ENCODE data around the gene GRAMD4. TPM values are rescaled to one million over a fixed set of nuclear protein-coding genes. Genes with fewer than 3 reads are reported as not detected.

Gene GRAMD4
- total and polyA plus RNA-seq, 2 experiments from 2014 or later, result 21.8 to 31.0 TPM

GRCh38 chr22:46728470-46728869 lies 108.3 kb downstream of the GRAMD4 start:
- peaks cover 45% of the 10 kb centered on the region for H3K4me1 ChIP-seq (ENCODE audit: insufficient read depth)
- H3K4me3 ChIP-seq, result no peak overlapping the region
- H3K9me2 ChIP-seq (replicated peaks; ENCODE audit: insufficient read depth), result no peaks in the 10 kb centered on the region
- no peak overlapping the region for H2AFZ ChIP-seq
- H3K4me2 ChIP-seq, result no peak overlapping the region
- DNase-seq (ENCODE audit: low spot score), result peak; percentile 37
- H3K36me3 ChIP-seq (replicated peaks; ENCODE audit: insufficient read depth, low read depth), result no peaks in the 10 kb centered on the region
- WGBS (ENCODE audit: low lambda C conversion rate, missing lambda C conversion rate), result 64% methylated on average over 11 of the region's 11 CpGs
- TF ChIP-seq EZH2phosphoT487 (IDR thresholded peaks at IDR 0.05; ENCODE audit: low read depth, severe bottlenecking, unreplicated experiment) (no peak), EZH2 (IDR thresholded peaks at IDR 0.05; ENCODE audit: borderline replicate concordance) (no peak), CTCF (IDR thresholded peaks at IDR 0.05; ENCODE audit: poor library complexity) (no peak)
- peaks cover 97% of the 10 kb centered on the region for H3K79me2 ChIP-seq
- H3K27ac ChIP-seq, result peak overlapping the region; percentile 48
- H3K27me3 ChIP-seq, result no peaks in the 10 kb centered on the region
- H3K9me3 ChIP-seq (ENCODE audit: low read depth), result no peaks in the 10 kb centered on the region
- H4K20me1 ChIP-seq (ENCODE audit: insufficient read depth, poor library complexity, severe bottlenecking), result peaks cover 83% of the 10 kb centered on the region

Other genes starting within 250 kb of the GRAMD4 start
- 5.8 and 8.7 TPM in 2 replicates for gene CELSR1, start 82.8 kb upstream of the GRAMD4 start, total RNA-seq
- 3.0 and 4.9 TPM in 2 replicates for gene CELSR1, start 82.8 kb upstream of the GRAMD4 start, polyA plus RNA-seq
- gene CERK, start 117.9 kb downstream of the GRAMD4 start, total RNA-seq, result 48.0 and 59.0 TPM in 2 replicates
- 33.1 and 38.6 TPM in 2 replicates for gene CERK, start 117.9 kb downstream of the GRAMD4 start, polyA plus RNA-seq
- gene TBC1D22A, start 142.3 kb downstream of the GRAMD4 start, total RNA-seq, result 10.3 and 15.3 TPM in 2 replicates
- gene TBC1D22A, start 142.3 kb downstream of the GRAMD4 start, polyA plus RNA-seq, result 19.8 and 21.7 TPM in 2 replicates